OCI-LY1 (cell line): ENCODE results near the gene CCDC186.

ENCODE experiments used
- H2AFZ ChIP-seq: fragments of 200-600 bp; sonication (generic), shearing (Covaris generic); 2 replicates; pipeline ENCODE4 v1.6.0; 2014; ENCODE audit warnings: antibody characterized with exemption, mild to moderate bottlenecking, low read length
- H3F3A ChIP-seq: fragments of 200-600 bp; sonication (generic), shearing (Covaris generic); 2 replicates; pipeline ENCODE4 v1.6.0; 2014; ENCODE audit warnings: mild to moderate bottlenecking, antibody characterized with exemption, low read length, moderate library complexity; ENCODE audit not compliant: insufficient read depth
- H3K27ac ChIP-seq: fragments of 200-600 bp; sonication (generic); 2 replicates; pipeline ENCODE4 v1.5.1; 2014; ENCODE audit warnings: low read length, mixed run types, mild to moderate bottlenecking, low read depth; ENCODE audit not compliant: poor library complexity, severe bottlenecking
- H3K27me3 ChIP-seq: fragments of 200-600 bp; sonication (generic); 2 replicates; pipeline ENCODE4 v1.6.0; 2014; ENCODE audit warnings: antibody characterized with exemption, mild to moderate bottlenecking, low read length, moderate library complexity; ENCODE audit not compliant: insufficient read depth
- H3K36me3 ChIP-seq: fragments of 200-600 bp; sonication (generic); 2 replicates; pipeline ENCODE4 v1.6.1; 2014; ENCODE audit warnings: mild to moderate bottlenecking, antibody characterized with exemption, low read length, moderate library complexity, mixed read lengths; ENCODE audit not compliant: insufficient read depth
- H3K4me1 ChIP-seq: fragments of 200-600 bp; sonication (generic); 2 replicates; pipeline ENCODE4 v1.5.1; 2014; ENCODE audit warnings: mild to moderate bottlenecking, low read length, moderate library complexity; ENCODE audit not compliant: insufficient read depth, severe bottlenecking
- H3K4me2 ChIP-seq: fragments of 200-600 bp; sonication (generic), shearing (Covaris generic); 2 replicates; pipeline ENCODE4 v1.6.1; 2014; ENCODE audit warnings: low read length
- H3K4me3 ChIP-seq: fragments of 200-600 bp; sonication (generic); 2 replicates; pipeline ENCODE4 v1.5.1; 2014; ENCODE audit warnings: low read length, low read depth, mild to moderate bottlenecking, mixed read lengths; ENCODE audit not compliant: poor library complexity, severe bottlenecking
- H3K79me2 ChIP-seq: fragments of 200-600 bp; shearing (Covaris generic); 2 replicates; pipeline ENCODE4 v1.6.1; 2016; ENCODE audit warnings: mixed run types, low read length, mixed read lengths; ENCODE audit not compliant: insufficient read depth
- H3K9ac ChIP-seq: fragments of 200-600 bp; sonication (generic), shearing (Covaris generic); 2 replicates; pipeline ENCODE4 v1.6.1; 2014; ENCODE audit warnings: mild to moderate bottlenecking, low read length, mixed read lengths
- H3K9me2 ChIP-seq: fragments of 200-600 bp; sonication (generic), shearing (Covaris generic); 2 replicates; pipeline ENCODE4 v1.6.1; 2014; ENCODE audit warnings: low read depth, mild to moderate bottlenecking, low read length, mixed read lengths
- H3K9me3 ChIP-seq: fragments of 200-600 bp; shearing (Covaris generic); 2 replicates; pipeline ENCODE4 v1.6.1; 2014; ENCODE audit warnings: low read length, mixed read lengths
- H4K20me1 ChIP-seq: fragments of 200-600 bp; sonication (generic), shearing (Covaris generic); 2 replicates; pipeline ENCODE4 v1.6.0; 2016; ENCODE audit warnings: mild to moderate bottlenecking, low read length; ENCODE audit not compliant: insufficient read depth
- CTCF ChIP-seq: fragments of 200-600 bp; sonication (generic), shearing (Covaris generic); IDR thresholded peaks from 2 replicates; pipeline ENCODE4 v1.5.1; 2017; ENCODE audit warnings: mild to moderate bottlenecking, antibody characterized with exemption, low read length, moderate library complexity, mixed read lengths
- EZH2 ChIP-seq: fragments of 200-600 bp; sonication (generic), shearing (Covaris generic); IDR thresholded peaks from 2 replicates; pipeline ENCODE4 v1.8.0; 2017; ENCODE audit warnings: borderline replicate concordance, mixed run types, mild to moderate bottlenecking, antibody characterized with exemption, low read length, moderate library complexity, mixed read lengths

The CCDC186 gene

DNA sequence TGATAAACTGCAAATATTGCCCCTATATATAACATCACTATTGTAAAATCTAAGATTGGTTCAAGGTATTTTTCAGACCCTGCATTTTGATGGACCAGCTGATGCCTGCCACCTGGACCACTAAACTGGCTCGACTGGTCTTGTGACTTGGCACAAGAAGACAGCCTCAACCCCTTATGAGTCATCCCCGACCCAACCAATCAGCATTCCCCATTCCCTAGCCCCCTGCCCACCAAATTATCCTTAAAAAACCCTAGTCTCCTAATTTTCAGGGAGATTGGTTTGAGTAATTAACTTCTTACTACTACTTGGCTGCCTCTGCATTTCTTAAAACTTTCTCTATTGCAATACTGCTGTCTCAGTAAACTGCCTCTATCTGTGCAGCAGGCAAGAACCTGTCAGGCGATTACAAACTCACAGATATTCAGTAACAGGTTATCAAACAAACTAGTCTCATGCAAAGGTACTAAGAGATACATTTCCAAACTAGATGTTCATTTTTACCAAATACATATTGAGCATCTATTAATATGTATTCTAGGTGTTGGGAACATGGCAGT is 5.5 kb downstream of the CCDC186 start:
- Histone ChIP-seq H3K36me3 (peaks cover 29% of the 10 kb centered on the region), H3K9me2 (no peaks in the 10 kb centered on the region), H3K9me3 (peaks cover 4% of the 10 kb centered on the region), H4K20me1 (no peaks in the 10 kb centered on the region), H3K4me3 (no peak overlapping the region), H3K4me2 (no peak overlapping the region), H3K27ac (no peak overlapping the region), H3K4me1 (peaks cover 17% of the 10 kb centered on the region), H3K27me3 (no peaks in the 10 kb centered on the region), H3F3A (no peaks in the 10 kb centered on the region), H2AFZ (no peak overlapping the region), H3K79me2 (peaks cover 73% of the 10 kb centered on the region), H3K9ac (no peak overlapping the region)
- TF ChIP-seq EZH2 (no peak), CTCF (no peak)

DNA sequence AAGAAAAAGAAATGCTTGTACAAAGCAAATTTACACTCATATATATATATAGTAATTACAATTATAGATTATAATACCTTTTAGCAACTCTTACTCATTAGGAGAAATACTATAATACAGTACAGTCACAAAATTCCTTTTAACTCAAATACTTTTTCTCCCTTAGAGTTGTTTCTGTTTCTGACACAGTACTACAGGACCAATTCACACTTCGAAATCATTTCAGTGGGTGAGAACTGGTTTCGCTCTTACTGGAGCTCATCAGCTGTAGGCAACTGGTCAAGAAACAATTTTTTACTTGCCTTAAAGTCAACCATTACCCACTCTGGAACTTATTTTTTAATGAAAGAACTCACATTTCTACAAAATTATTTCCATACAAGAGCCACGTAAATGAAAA is 6.0 kb downstream of the CCDC186 start:
- Histone ChIP-seq H3F3A (no peaks in the 10 kb centered on the region), H3K27ac (no peak overlapping the region), H3K36me3 (peaks cover 33% of the 10 kb centered on the region), H3K4me1 (peaks cover 14% of the 10 kb centered on the region), H4K20me1 (no peaks in the 10 kb centered on the region), H3K9me2 (no peaks in the 10 kb centered on the region), H3K79me2 (peaks cover 70% of the 10 kb centered on the region), H3K9me3 (peaks cover 4% of the 10 kb centered on the region), H2AFZ (no peak overlapping the region), H3K27me3 (no peaks in the 10 kb centered on the region), H3K9ac (no peak overlapping the region), H3K4me3 (no peak overlapping the region), H3K4me2 (no peak overlapping the region)
- TF ChIP-seq EZH2: no peak
- TF ChIP-seq CTCF: no peak

- Histone ChIP-seq H3K9ac (no peak overlapping the region), H2AFZ (no peak overlapping the region), H3K79me2 (peaks cover 55% of the 10 kb centered on the region), H3K36me3 (peaks cover 46% of the 10 kb centered on the region), H3K4me1 (no peaks in the 10 kb centered on the region), H3K9me2 (no peaks in the 10 kb centered on the region), H3K27me3 (no peaks in the 10 kb centered on the region), H3K4me3 (no peak overlapping the region), H3F3A (no peaks in the 10 kb centered on the region), H3K4me2 (no peak overlapping the region), H3K9me3 (peaks cover 4% of the 10 kb centered on the region), H4K20me1 (no peaks in the 10 kb centered on the region), H3K27ac (no peak overlapping the region)
- TF ChIP-seq EZH2 (no peak), CTCF (no peak)
These were observed 7.5 kb downstream of the CCDC186 start for GRCh38 chr10:114166494-114166893.
